GM18873 (cell line): ENCODE data around the gene MTRF1L.

Source experiments
- ATAC-seq: cut with Tn5 transposase; IDR thresholded peaks from one replicate; pipeline ENCODE4 v1.9.1; 2021; ENCODE audit warnings: mild to moderate bottlenecking, moderate library complexity, moderate number of reproducible peaks; ENCODE audit not compliant: unreplicated experiment, low FRiP score

The MTRF1L gene, protein sequence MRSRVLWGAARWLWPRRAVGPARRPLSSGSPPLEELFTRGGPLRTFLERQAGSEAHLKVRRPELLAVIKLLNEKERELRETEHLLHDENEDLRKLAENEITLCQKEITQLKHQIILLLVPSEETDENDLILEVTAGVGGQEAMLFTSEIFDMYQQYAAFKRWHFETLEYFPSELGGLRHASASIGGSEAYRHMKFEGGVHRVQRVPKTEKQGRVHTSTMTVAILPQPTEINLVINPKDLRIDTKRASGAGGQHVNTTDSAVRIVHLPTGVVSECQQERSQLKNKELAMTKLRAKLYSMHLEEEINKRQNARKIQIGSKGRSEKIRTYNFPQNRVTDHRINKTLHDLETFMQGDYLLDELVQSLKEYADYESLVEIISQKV

DNA sequence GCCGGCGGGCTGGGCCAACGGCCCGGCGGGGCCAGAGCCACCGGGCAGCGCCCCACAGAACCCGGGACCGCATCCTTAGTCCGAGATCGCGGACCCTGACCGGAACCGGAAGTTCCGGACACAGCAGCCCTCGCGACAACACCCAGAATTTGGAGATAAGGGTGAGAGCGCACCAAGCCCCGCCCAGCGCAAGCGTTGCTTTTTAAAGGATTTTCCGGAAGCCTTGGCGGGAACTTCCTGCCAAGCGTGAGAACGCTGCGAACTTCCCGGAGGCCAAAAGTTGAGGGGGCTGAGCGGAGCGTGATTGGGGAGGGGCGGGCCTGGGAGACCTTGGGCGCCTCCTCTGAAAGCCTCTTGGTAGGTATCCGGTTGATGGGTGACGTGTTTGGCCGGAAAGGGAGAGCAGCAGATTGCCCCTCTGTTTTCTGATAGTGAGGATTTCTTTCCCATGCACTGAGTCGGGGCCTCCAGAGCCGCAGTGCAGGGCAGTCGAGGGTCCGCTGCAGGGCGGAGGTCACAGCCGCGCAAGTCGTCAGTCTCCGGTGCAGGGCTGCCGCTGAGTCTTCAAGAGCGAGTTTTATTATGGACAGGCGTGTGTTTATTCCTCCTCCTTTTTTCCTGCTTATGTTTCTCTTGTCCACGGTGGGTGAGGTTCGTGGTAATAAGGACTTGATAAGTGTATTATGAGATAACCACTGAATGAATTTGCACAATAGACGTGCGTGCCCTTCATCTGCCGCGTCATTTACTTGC lies at the start of gene MTRF1L:
Gene MTRF1L, minus strand, starts transcription at position 97 of the 753 bp plus-strand sequence. Its CDS starts 24 bp downstream, at position 73.
- ATAC-seq = peak; percentile 96

DNA sequence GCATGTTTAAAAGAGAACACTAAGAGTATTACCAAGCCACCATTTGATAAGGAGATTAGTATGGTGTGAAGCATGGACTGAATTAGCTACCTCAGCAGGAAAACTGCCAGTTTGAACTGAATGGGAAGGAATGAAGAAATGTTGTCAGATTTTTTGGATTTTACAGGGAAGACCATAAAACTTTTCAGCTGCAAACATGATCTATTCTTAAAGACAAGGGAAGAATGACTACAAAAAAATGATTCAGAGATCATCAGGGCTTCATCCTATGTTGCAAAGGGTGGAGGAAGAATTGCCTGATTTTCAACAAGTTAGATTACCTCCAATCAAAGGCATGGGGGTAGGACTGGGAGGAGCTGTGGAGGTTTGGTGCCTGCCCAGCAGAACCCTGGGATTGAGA lies 49.3 kb upstream of the MTRF1L start:
- ATAC-seq = no peak

DNA sequence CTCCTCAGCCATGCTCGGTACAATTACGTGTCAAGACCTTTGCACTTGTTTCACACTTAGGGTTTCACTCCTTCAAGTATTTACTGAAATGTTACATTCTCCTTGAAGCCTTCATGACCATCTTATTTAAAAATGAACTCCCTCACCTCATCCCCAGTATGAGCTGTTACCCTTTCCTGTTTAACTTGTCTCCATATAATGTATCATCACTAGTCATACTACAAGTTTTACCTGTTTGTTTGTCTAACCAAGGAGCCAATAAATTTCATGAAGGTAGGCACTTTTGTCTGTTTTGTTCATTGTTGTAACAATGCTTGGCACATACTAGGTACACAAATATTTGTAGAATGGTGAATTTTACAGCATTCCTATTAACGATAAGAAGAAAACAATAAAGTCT lies 46.1 kb upstream of the MTRF1L start:
- no peak for ATAC-seq

DNA sequence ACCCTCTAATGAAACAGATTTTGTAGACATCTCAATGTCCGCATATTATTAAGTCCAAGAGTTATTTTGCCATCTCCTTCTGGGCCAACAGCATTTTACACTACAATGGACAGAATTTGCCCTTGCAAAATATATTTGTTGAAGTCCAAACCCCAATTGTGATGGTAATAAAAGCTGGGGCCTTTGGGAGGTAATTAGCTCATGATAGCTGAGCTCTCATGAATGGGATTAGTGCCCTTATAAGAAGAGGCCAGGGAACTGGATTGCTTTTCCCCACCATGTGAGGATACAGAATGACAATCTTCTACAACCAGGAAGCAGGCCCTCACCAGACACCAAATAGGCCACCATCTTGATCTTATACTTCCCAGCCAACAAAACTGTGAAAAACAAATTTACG lies 44.9 kb upstream of the MTRF1L start:
- ATAC-seq = no peak

DNA sequence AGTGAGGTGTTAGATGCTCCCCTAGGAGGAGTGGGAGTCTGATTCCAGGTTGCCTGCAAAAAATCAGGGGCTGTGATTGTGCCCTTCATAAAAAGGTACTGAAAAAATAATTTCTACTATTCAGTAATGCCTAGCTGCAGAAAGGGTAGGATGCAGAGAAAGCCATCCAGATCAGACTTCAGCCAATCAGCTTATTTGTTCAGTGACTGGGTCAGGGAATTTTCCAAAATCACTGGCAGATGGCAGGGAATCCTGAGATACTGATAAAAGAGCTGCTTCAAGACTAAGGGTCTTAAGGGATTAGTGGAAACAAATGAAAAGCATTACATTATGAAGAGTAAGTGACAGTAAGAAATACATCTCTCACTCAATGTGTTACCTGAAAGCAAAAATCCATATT lies 42.8 kb upstream of the MTRF1L start:
- no peak for ATAC-seq

DNA sequence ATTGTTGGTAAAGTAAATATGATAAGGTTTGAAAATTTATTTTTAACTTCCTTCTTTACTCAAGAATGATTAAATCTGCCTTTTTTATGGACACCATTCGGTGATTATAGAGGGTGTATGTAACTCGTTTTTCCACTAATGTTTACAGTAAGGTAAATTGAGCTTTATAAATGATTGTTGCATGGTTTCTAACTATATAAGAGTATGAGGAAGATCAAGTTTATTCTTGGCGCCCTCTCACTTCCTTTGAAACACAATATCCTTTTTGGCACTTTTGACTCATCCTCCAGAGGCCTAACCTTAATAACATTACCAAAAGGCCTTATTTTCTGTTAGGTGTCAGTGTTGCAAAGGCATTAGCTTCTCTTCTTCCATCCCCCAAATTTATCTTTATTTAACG lies 41.8 kb upstream of the MTRF1L start:
- ATAC-seq = no peak

DNA sequence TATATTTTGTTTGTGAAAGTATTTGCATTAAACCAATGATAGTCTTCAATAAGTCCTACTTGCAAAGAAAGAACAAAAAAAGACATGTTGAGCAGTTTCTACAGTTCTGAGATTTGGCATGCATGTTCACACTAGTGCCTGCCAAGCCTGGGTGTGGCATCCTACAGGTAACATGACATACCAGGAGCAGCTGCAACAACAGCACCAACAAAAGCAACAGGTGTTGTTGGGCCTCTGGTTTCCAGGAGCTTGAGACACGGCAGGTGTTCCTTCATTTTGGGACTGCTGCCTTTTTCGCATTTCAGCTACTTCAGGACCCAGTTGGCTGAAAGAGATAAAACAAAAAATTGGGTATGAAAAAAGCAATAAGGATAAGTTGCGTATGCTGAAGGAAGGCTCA lies 41.2 kb upstream of the MTRF1L start:
- ATAC-seq = no peak

DNA sequence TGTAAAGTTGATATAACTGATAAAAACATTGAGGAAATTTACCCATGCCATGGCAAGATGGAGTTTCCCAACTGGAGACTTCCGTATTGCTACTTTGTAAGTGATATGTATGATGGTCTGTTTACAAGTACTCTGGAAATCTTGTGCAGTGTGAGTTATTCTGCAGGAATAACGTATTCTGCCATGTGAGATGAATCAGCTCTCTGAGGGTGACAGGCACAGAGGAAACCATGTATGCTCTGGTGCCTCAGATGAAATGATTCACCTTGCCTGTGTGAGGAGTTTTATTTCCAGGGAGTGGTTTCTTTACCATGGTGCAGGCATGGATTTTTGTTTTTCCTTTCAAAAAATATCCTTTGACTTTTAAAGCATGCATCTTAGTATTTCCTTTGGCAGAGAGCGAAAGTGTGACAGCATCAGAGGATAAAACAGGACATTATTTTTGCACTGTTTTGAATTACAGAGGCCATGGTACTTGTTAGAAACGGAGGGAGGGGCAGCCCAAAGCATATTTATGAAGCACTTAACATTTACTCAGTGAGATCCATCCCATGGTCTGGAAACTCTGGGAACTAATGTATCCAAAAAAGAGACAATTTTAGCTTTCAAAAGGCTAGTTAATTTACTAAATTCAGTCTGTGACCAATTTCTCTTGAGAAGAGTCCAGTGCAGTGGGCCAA lies 36.0 kb upstream of the MTRF1L start:
- ATAC-seq = no peak

DNA sequence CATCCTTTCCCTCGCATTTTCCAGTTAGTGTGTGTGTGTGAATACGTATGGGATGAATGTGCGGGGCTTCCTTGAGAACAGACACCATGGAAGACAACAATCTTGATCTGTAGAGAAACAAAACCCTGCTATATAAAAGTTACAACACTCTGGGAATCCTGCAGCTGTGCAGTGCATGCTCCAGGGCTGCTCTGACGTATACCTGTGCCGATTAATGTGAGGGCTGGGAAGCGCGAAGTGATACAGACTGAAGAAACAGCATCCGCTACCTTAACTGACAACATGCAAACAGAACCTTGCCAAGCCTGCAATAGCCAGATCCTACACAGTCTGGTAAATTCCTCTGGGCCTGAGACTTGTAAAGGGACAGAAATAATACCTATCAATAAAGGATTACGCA lies 31.6 kb upstream of the MTRF1L start:
- no peak for ATAC-seq

DNA sequence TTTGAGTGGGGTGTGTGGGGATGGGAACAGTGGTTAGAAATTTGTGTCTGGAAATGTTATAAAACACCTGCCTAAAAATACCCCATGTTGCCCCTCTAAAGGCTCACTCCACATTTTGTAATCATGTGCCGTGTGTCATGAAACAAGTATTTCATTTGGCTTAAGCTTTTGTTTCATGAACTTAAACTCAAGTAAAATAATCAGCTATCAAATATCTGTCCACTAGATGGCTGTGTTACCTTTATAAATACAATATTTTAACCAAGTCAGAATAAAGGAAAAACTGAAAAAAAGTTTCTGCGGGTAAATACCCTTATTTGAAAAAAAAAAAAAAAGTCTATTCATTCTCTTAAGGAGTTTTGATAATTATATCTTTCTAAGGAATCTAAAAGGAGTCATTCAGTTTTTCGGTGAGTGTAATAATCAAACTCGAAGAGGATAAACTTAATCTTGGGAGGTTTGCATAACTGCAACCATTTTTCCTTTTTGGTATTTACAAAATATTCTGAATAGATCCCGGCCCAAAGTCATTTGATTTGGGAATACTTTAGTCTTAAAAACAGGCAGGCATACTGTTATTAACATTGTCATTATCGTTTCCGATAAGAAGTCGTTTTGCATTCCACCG lies 29.9 kb upstream of the MTRF1L start:
- no peak for ATAC-seq

DNA sequence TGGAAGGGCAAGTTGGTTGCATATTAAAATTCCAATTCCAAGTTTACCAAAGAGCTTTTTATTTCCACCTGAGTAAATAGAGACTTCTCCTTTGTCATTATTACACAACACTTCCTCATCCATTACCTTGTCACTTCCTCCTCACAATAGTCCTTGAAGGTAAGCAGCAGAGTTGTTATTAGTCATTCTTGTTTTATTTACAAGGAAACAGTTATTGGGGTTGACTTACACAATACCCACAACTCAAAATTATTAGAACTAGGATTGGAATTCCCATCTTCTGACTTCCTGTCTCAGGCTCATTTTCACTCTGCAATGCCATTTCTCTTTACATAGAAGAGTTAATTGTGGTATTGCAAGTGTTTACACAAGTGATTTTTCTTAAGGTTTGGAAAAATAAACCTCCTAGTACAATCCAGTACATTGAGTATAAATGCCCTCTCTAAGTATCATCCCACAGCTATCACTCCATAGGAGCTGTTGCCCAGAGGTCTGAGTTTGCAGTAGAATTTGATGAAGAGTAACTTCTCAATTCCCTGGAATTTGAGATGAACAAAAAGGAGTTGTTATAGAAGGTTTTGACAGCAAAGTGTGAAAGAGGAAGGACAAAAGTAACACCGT lies 28.9 kb upstream of the MTRF1L start:
- no peak for ATAC-seq

DNA sequence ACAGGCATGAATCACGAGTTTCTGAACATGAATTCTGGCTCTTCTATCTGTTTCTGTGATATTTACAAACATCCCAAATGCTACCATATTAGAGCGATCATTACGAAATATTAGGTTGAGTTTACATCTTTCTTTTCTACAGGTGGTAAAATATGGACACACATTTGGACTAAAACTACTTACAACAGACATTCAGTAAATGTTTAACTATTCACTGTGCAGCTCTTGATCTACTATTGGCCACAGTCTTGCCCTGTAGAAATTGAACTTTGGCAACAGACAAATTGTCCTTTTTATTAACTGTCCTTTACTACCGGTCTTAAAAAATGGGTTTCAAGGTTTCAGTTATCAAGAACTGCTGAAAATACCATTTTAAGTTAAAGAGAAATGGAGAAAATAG lies 26.5 kb upstream of the MTRF1L start:
- no peak for ATAC-seq

DNA sequence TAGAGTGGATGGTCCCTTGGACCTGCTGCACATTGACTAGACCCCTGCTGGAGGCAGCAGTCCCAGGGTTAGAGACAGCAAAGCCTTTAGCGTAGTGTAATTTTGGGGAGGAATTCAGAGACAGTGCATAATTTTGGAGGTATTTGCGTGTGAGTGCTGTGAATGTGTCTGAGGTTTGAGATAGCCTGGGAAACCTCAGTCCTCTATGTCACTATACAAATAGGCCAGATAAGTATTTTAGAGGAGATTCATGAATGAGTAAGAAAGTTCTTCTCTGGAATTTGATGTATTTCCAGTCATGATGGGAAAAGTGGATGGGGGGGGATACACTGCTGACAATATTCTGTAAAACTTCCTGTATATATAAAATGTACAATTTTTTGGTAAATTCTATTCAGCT lies 25.8 kb upstream of the MTRF1L start:
- no peak for ATAC-seq

DNA sequence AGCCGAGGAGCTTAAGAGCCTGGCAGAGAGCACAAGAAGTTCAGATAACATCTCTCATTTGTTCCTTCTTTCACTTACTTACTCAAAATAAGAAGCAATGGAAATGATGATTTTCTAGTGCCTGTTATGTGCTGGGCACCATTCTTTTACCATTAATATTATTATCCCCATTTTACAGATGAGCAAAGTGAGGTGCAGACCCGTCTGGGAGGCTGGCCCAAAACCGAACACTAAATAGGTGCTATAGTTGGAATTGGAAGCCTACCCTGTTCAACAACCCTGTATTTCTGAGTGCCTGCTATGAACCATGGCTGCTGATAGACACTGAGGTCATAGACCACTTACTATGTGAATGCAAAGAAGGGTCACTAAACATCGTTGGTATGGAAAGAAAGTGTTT lies 25.0 kb upstream of the MTRF1L start:
- ATAC-seq = no peak

DNA sequence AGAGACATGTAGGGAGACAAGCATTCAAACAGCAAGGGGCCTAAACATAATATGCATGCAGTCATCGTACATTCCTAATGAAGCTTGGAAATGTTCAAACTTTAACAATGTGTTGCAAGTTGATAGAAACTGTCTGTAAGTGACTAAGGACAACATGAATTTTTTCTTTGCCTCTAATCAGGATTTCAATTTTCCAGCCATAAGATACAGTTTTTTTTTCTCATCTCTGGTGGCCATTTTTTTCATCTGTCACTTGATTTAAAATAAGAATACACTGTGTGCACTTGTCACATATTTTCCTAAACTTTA lies 22.2 kb upstream of the MTRF1L start:
- no peak for ATAC-seq

DNA sequence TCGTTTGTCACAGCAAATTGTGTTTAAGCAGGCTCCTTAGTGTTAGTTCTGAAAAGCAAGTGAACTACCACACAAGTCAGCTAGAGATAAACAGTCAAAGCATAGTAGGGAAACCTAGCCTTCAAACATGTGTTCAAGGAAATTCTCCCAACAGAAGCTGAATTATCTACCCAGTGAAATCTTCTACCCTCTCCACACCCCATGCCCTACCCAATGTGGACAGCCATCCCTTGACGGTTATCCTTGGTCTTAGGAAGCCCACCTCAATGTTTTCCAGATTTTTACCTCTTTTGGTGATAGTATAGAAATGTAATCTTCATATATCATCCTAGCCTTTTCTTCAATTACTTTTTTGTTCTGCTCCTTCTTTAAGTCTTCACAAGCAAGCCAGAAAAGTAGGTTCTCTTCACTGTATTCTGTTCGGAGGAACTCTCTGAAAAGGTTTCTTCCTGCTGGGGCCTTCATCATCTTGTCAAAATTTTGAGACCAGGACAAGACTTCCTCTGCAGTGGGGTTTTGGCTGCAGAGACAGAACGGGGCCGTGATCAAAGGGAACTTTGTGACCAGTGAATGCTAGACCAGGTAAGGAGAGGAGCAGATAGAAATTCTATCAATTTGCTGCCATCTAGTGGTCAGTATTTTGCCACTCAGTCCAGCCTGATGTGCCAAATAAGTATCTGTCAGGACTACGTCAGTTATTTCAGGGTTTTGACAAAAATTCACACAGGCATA lies 21.6 kb upstream of the MTRF1L start:
- peak; percentile 97 for ATAC-seq

DNA sequence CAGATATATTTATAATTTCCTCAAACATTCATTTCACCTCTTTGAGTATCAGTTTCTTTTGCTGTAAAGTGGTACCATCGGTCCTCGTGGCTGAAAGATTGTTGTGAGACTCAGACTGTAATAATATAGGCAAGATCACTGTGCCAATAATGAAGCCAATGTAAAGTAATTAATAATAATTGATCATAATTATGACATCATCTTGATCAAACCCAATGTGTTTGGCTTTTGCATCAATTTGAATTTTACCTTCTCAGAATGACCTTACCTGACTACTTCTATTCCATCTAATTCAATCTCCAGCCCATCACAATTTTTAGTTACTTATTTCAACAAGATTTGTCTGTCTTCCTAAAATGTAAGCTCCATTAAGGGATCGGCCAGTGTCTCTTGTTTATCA lies 15.8 kb upstream of the MTRF1L start:
- no peak for ATAC-seq

DNA sequence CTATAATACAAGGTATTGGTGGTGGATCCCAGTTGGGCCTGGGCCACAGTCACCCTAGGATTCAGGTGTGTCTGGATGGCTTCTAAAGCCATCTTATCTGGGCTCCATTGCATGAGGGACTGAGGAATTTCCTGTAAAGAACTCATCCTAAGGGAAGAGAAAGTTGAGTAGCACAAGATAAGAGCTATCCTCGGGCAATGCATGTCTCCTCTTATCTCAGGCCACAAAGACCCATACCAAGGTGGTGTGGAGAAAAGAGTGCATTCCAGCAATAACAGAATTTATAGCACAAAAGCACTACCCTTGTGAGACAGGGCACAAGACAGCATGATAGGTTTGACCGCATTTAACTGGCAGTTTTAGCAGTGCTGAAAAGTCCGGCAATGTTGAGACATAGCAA lies 14.3 kb upstream of the MTRF1L start:
- ATAC-seq = no peak

DNA sequence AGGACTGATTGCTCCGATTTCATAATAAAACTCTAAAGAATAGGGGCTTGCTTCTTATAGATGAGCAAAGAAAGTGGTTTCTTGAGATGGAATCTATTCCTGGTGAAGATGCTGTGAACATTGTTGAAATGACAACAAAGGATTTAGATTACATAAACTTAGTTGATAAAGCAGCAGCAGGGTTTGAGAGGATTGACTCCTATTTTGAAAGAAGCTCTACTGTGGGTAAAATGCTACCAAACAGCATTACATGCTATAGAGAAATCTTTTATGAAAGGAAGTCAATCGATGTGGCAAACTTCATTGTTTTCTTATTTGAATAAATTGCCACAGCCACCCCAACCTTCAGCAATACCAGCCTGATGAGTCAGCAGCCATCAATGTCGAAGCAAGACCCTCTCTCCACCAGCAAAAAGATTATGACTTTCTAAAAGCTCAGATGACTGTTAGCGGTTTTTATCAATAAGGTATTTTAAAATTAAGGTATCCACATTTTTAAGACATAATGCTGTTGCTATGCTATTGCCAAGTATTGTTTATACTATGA lies 12.7 kb upstream of the MTRF1L start:
- ATAC-seq = no peak

DNA sequence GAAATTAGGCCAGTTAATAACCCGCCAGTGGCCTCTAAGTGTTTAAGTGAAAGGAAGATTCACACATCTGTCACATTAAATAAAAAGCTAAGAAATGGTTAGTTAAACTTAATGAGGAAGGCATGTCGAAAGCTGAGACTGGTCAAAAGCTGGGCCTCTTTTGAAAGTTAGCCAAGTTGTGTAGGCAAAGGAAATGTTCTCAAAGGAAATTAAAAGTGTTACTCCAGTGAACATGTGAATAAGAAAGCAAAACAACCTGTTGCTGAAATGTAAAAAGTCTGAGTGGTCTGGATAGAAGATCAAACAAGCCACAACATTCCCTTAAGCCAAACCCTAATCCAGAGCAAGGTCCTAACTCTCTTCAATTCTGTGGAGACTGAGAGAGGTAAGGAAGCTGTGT lies 10.9 kb upstream of the MTRF1L start:
- no peak for ATAC-seq
